Measurements from ENCODE around the gene ARMC12. TPM values are rescaled to one million over a fixed set of nuclear protein-coding genes. Genes with fewer than 3 reads are reported as not detected.
A peak's percentile ranks its signal among the peaks of the same experiment; 100 is the strongest.

ARMC12 gene
- total and polyA plus RNA-seq, 2 of the 13 experiments (the other 11 are each of a cell fraction or from before 2014, with no cell fraction given): 1.3 TPM; not detected in 1

DNA sequence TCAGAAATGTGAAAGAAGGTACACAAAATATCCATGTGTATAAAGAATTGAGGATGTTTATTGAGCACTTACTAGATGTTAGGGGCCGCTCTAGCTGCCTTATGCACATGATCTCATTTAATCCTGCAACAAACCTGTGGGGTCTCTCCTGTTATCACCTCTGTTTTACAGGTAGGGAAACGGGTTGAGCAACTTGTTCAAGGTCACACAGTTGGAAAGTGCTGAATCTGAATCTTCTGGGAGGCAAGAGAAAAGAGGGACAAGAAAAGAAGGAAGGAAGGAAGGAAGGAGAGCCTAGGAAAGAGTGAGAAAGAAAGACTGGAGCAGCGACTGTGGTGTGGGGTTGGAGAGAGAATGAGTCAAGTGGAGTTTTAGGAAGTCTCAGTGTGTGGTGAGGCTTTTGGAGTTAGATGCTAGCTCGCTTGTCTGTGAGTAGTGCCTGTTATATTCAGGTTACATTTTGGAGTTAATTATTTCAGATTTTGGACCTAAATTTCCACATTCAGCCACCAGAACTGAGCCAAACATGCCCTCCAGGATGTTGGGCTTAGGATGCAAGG lies 51.7 kb downstream of the ARMC12 start (continued):
- TF ChIP-seq, protein P1, sequence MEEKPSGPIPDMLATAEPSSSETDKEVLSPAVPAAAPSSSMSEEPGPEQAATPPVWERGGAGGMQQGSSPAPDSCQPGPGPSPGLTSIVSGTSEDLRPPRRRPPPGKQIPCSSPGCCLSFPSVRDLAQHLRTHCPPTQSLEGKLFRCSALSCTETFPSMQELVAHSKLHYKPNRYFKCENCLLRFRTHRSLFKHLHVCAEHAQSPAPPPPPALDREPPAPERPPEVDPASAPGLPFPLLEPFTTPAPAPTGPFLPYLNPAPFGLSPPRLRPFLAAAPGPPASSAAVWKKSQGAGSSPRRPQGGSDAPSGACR (CRISPR knock-in tag; IDR thresholded peaks at IDR 0.05): no peak
- no peak for TF ChIP-seq GPN1 (CRISPR knock-in tag; IDR thresholded peaks at IDR 0.05; ENCODE audit: borderline replicate concordance)
- TF ChIP-seq MBD4 (IDR thresholded peaks at IDR 0.05; ENCODE audit: borderline replicate concordance, low read length): no peak
- TF ChIP-seq, protein P2, sequence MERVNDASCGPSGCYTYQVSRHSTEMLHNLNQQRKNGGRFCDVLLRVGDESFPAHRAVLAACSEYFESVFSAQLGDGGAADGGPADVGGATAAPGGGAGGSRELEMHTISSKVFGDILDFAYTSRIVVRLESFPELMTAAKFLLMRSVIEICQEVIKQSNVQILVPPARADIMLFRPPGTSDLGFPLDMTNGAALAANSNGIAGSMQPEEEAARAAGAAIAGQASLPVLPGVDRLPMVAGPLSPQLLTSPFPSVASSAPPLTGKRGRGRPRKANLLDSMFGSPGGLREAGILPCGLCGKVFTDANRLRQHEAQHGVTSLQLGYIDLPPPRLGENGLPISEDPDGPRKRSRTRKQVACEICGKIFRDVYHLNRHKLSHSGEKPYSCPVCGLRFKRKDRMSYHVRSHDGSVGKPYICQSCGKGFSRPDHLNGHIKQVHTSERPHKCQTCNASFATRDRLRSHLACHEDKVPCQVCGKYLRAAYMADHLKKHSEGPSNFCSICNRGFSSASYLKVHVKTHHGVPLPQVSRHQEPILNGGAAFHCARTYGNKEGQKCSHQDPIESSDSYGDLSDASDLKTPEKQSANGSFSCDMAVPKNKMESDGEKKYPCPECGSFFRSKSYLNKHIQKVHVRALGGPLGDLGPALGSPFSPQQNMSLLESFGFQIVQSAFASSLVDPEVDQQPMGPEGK (CRISPR knock-in tag; IDR thresholded peaks at IDR 0.05): no peak
- TF ChIP-seq RCOR2 (CRISPR knock-in tag; IDR thresholded peaks at IDR 0.05): no peak
- TF ChIP-seq NFIB (CRISPR knock-in tag; IDR thresholded peaks at IDR 0.05; ENCODE audit: borderline replicate concordance): no peak

- POLR2A ChIA-PET: no interaction called here
- CTCF ChIA-PET (ENCODE audit: low intra/inter-chr PET ratio, low total read pairs): no interaction called here
- in situ Hi-C loops (cut with HindIII; ENCODE audit: extremely low pct_ligation_motif_present, low pct_unique_long_range_greater_than_20kb): no loop called here
- Histone ChIP-seq H3K27ac (ENCODE audit: extremely low read length, insufficient read depth, low read length) (no peak overlapping the region), H3K36me3 (replicated peaks in 1 of 2; ENCODE audit: control insufficient read depth in 1 of 2, insufficient read depth in 2 of 2, low read length in 2 of 2) (no peaks in the 10 kb centered on the region), H3K79me2 (ENCODE audit: insufficient read depth, low read length) (no peaks in the 10 kb centered on the region), H3K9ac (ENCODE audit: insufficient read depth, low read depth, low read length) (no peak overlapping the region), H3K4me2 (ENCODE audit: low read depth, low read length) (no peak overlapping the region), H2AFZ (ENCODE audit: low read length) (no peak overlapping the region), H3K4me3 (replicated peaks in 1 of 3; ENCODE audit: insufficient read depth in 1 of 3, low read depth in 2 of 3, low read length in 3 of 3) (no peak overlapping the region), H3K27me3 (ENCODE audit: control insufficient read depth in 1 of 2, insufficient read depth in 2 of 2, low read length in 2 of 2) (peaks cover 1 to 25% of the 10 kb centered on the region in 2 experiments; a peak in 3 of 5 replicates), H3K4me1 (ENCODE audit: insufficient read depth, low read length) (peaks cover 18% of the 10 kb centered on the region), H4K20me1 (ENCODE audit: insufficient read depth, low read length) (no peaks in the 10 kb centered on the region), H3K9me3 (ENCODE audit: low read length) (no peaks in the 10 kb centered on the region)
- FAIRE-seq: no peak
- intact Hi-C loops (cut with micrococcal nuclease; ENCODE audit: unreplicated experiment): no loop called here
- DNase-seq (ENCODE audit: low spot score): no peak
- no peak for ATAC-seq
- BruUV-seq (replicated peaks): no TSS peak
- TF ChIP-seq ZNF770 (CRISPR knock-in tag; IDR thresholded peaks at IDR 0.05): peak; percentile 72; the same call in 1 of the 2 replicates
- 0 out of 2 replicates have a peak, but pooled peaks have one; percentile 7 for TF ChIP-seq CEBPG (CRISPR knock-in tag; IDR thresholded peaks at IDR 0.05)
- TF ChIP-seq CEBPB (IDR thresholded peaks at IDR 0.05; ENCODE audit: borderline replicate concordance, low read depth, low read length): peak; percentile 82
- no peak for TF ChIP-seq NCOR1 (IDR thresholded peaks at IDR 0.05; ENCODE audit: borderline replicate concordance, low read length)
- peak; percentile 48 for TF ChIP-seq BHLHE40 (IDR thresholded peaks at IDR 0.05; ENCODE audit: low read length)
- no peak for TF ChIP-seq POLR2G (IDR thresholded peaks at IDR 0.05; ENCODE audit: low read depth, low read length)
- no peak for TF ChIP-seq FOXP1 (IDR thresholded peaks at IDR 0.05)
- TF ChIP-seq FOXP1 (CRISPR knock-in tag; IDR thresholded peaks at IDR 0.05): peak; percentile 44; the same call in 1 of the 2 replicates
- 13% methylated on average over 5 of the region's 5 CpGs for WGBS (ENCODE audit: low lambda C conversion rate)
Observed at GRCh38 chr6:35790683-35791082, 53.9 kb downstream of the ARMC12 start.

Measured in HepG2 (cell line).